Measurements from ENCODE around the gene KRTAP6-2. TPM values are rescaled to one million over a fixed set of nuclear protein-coding genes. Genes with fewer than 3 reads are reported as not detected.
A peak's percentile ranks its signal among the peaks of the same experiment; 100 is the strongest.

The KRTAP6-2 gene, protein sequence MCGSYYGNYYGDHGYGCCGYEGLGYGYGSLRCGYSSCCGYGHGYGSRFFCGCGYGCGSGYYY
- total RNA-seq (2014; rRNA removed; shearing (Covaris generic)): not detected in 2 replicates

DNA sequence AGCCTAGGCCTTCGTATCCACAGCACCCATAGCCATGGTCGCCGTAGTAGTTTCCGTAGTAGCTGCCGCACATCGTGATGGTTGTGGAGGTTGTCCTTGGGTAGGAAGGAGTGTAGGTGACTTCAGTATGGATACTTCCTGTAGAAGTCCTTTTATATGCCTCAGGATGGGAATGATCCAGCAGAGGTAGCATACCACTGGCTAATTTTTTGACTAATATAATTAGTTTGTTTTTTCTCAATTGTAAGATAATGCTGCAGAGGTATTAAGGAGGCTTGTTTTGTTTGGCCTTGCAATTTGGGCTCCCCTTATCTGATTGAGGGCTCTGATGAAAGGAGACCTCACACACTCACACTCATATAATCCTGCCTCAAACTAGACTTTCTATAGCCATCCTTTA, at the start of gene KRTAP6-2:
TSS of gene KRTAP6-2 (minus strand) at position 101 of the 400 bp plus-strand sequence. CDS start at position 73, 28 bp downstream.
- no peak for DNase-seq (ENCODE audit: low spot score)

DNA sequence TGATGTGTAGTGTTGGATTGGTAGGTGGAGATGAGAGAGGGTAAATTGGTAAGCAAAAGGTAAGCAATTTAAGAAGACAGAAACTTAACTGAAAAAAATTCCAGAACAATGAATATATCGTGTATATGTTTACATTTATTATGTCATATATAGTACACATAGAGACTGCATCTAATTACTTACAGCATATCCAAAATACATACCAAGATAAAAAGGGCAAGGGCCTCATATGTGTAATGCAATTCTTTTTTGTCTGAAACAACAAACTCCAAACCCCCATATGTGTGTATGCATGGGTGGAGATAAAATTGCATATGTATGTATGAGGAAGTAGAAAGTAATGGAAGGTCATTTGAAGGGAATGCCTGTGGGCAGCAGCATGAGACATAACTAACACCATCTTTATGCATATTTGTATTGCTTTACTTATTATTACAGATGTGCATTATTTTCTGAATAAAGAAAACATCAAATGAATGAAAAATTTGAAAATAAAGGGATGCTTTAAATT, 48.3 kb upstream of the KRTAP6-2 start:
- no peak for DNase-seq (ENCODE audit: low spot score)

- DNase-seq (ENCODE audit: low spot score): no peak
Measured at GRCh38 chr21:30642564-30642963, 43.9 kb upstream of the KRTAP6-2 start, which contains the start of gene KRTAP20-3. TSS of gene KRTAP20-3 (plus strand) at chr21:30642864.

DNA sequence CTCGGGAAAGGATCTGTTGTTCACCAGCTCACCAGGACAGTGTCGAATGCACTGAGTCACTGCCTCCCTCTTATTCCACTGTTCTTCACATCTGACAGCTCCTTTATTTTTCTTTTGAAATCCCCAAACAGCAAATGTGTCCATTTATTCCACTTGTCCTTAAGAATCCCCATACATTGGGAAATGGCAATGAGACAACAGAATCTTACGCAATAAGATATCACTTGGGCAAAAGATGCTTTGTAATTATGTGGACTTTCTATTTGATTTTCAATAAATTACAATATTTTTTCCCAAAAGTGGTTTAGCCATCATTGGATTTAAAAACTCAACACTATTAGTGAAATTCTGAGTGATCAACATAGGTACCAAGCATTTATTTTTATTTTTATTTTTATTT, 40.0 kb upstream of the KRTAP6-2 start:
- no peak for DNase-seq (ENCODE audit: low spot score)

GRCh38 chr21:30634906-30635305, 36.2 kb upstream of the KRTAP6-2 start, which contains the start of gene KRTAP20-2:
TSS of gene KRTAP20-2 (plus strand) at chr21:30635206. CDS start at chr21:30635264, 58 bp downstream.
- no peak for DNase-seq (ENCODE audit: low spot score)

DNA sequence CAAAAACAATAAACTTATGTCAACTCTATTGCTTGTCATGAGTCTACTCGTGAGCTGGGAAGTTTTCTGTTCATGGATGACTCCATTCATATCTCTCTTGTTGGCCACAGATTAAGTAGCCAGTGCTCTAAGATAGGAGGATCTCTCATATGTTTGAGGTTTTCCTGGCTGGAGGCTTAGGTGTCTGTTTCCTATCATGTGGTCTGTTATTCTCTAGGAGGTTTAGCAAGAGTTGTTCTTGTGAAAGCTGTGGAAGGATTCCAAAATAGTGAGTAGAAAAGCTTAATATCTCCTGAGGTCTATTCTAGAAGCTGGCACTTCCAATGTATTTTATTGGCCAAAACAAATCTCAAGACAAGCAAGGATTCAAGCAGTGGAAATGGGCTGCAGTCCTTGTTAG, 30.5 kb upstream of the KRTAP6-2 start:
- no peak for DNase-seq (ENCODE audit: low spot score)

GRCh38 chr21:30628109-30628508, 29.4 kb upstream of the KRTAP6-2 start:
- no peak for DNase-seq (ENCODE audit: low spot score)

DNA sequence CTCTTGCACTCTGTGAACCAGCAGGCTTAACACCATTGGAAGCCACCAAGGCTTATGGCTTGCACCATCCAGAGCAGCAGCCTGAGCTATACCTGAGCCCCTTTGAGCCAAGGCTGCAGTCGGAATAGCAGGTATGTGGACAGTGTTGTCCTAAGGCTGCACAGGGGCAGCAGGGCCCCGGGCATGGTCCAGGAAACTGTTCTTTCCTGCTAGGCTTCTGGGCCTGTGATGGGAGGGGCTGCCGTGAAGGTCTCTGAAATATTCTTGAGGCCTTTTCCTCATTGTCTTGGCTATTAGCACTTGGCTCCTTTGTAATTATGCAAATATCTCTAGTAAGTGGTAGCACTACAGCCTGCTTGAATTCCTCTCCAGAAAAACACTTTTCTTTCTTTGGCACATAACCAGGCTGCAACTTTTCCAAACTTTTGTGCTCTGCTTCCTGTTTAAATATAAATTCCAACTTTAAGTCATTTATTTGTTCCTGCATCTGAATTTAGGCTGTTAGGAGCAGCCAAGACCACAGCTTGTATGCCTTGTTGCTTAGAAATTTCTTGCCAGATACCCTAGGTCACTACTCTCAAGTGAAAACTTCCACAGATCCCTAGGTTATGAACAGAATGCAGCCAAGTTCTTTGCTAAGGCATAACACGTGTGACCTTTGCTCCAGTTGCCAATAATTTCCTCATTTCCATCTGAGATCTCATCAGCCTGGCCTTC, 26.9 kb upstream of the KRTAP6-2 start:
- DNase-seq (ENCODE audit: low spot score): no peak

DNA sequence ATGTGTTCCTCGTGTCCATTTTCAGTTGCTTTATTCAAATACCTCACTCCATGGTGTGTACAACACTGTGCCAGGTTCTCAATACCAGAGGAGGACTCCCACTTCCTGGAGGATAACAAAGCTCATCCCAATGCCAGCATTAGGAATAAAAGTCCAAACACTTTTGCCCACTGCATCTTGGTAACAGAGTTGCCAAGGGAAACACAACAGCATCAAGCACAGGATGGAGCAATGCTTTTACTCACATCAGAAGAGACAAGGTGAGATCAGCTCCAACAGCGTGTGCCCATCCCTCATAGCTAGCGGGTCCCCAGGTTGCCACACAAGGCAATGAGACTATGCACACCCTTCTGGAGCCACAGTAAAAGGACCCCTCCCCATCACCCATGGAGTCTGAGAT, 24.7 kb upstream of the KRTAP6-2 start:
- no peak for DNase-seq (ENCODE audit: low spot score)

GRCh38 chr21:30620522-30620921, 21.8 kb upstream of the KRTAP6-2 start, which contains the start of gene KRTAP20-4:
TSS of gene KRTAP20-4 (plus strand) at chr21:30620627.
- no peak for DNase-seq (ENCODE audit: low spot score)

DNA sequence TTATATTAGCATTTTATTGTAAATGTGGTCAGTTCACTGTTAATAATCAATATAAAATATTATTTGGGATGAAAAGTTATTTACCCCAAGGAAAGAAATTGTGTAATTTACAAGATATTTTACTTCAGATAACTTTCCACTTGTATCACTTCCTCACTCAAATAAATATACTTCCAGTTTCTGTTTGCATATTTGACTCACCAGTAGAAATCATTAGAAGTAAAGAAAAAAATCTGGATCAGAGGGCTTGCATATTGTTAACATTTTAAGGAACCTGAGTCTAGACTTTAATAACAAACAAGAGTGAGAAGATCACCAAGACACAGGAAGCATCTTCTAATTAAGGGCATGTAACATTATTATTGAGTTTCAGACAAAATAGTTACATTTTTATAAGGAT, 21.4 kb upstream of the KRTAP6-2 start:
- DNase-seq (ENCODE audit: low spot score): no peak

DNA sequence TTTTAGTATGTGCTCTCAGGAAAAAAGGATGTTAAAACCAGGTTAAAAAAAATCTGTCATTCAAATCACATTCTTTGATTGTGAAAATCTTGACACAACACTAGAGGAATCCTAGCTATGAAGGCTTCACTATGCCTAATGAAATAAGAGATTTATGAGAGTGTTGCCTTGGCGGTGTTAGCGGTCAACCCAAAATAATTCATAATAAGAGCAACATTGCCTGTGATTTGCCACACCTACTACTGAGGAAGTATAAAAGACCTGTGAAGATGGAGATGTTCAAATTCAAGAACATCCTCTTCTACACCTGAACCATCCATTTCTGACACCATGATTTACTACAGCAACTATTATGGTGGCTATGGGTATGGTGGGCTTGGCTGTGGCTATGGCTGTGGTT, 17.4 kb upstream of the KRTAP6-2 start, which contains the start of gene KRTAP20-1:
TSS of gene KRTAP20-1 (plus strand) at position 301 of the 400 bp plus-strand sequence. CDS start at position 331, 30 bp downstream.
- DNase-seq (ENCODE audit: low spot score): no peak

DNA sequence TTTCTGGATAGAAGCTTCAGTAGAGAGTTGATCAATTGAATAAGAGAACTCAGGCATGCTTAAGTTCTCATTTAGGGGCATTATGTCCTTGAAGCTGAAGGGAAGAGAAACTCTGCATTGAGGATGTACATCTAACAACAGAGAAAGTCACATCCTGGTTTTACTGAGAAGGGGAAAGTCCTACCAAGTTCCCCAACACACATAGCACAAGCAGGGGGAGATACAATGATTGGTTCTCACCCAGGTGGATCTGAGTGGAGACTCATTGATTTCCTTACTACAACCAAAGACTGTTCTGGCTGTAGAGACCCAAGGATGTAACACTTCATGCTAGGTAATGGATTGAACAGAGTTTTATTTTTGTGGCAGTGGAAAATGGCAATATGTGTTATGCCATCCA, 16.5 kb upstream of the KRTAP6-2 start:
- DNase-seq (ENCODE audit: low spot score): no peak

DNA sequence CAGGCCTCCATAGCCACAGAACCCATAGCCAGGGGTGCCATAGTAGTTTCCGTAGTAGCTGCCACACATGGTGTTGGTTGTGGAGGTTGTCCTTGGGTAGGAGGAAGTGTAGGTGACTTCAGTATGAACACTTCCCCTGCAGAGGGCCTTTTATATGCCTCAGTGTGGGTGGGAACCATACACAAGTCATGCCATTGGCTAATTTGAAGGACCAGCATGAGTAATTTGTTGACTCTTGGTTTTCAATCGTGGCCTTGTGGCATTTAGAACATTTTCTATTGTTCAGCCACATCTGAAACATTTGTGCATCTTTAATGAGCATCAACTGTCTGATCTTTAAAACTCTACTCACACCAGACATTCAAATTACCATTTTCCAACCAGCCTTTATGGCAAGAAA, 15.1 kb upstream of the KRTAP6-2 start, which contains the start of gene KRTAP6-1:
TSS of gene KRTAP6-1 (minus strand) at position 95 of the 400 bp plus-strand sequence. CDS start at position 69, 26 bp downstream.
- no peak for DNase-seq (ENCODE audit: low spot score)

GRCh38 chr21:30612132-30612531, 13.4 kb upstream of the KRTAP6-2 start:
- DNase-seq (ENCODE audit: low spot score): no peak

DNA sequence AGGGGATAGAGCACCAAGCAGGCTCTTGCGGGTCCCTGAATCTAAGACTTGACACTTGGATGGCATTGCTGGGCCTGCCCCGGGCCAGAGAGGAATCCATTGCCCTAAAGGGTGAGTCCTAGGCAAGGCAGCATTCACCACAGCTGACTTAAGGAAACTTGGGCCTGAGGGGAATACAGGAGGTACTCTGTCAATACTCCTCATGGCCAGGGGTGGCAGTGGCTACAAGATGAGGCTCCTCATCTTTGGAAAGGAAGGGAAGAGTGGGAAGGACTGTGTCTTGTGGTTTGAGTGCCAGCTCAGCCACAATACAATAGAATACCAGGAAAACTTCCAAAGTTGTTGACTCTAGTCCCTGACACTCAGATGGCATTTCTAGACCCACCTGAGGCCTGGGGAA, 7.3 kb upstream of the KRTAP6-2 start:
- DNase-seq (ENCODE audit: low spot score): peak; percentile 1

DNA sequence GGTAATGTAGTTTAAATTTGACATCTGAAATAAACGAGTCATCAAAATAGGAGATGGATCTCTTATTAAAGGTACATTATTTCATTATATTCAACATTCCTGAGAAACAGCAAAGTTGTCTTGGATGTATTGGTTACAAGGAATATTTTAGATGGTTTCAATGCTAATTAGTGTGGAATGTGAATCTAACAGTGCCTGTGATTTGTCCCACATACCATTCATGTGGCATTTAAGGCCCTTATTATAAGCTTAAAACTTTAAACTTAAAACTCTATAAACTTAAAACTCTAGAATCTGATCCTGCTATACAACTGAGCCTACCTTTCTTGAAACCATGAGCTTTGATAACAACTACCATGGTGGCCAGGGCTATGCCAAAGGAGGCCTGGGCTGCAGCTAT, 2.1 kb upstream of the KRTAP6-2 start, which contains the start of gene KRTAP22-1:
TSS of gene KRTAP22-1 (plus strand) at position 301 of the 400 bp plus-strand sequence.
- no peak for DNase-seq (ENCODE audit: low spot score)

GRCh38 chr21:30592140-30592539, 6.6 kb downstream of the KRTAP6-2 start, which contains the start of gene KRTAP6-3:
TSS of gene KRTAP6-3 (plus strand) at chr21:30592440. CDS start at chr21:30592446, 6 bp downstream.
- no peak for DNase-seq (ENCODE audit: low spot score)

GRCh38 chr21:30590297-30590696, 8.4 kb downstream of the KRTAP6-2 start, which contains the start of gene KRTAP22-2:
TSS of gene KRTAP22-2 (minus strand) at chr21:30590397.
- DNase-seq (ENCODE audit: low spot score): no peak

DNA sequence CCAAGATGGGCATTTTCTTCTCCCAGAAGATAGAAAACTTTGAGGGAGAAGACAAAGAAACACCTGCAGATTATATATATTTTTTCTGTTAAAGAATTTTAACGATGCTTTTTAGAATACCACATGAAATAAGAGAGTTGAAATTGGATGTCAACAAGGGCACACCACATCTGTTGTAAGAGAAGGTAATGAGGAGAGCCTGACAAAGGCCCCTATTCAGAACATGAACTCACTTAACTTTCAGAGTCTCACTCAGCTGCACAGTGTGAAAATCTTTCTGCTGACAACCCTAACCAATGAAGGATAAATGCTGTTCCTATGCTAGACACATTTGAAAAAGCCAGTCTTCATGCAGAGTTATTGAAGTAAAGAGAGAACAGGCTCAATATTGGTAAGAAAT, 15.8 kb downstream of the KRTAP6-2 start:
- DNase-seq (ENCODE audit: low spot score): no peak

GRCh38 chr21:30580132-30580531, 18.6 kb downstream of the KRTAP6-2 start:
- no peak for DNase-seq (ENCODE audit: low spot score)

DNA sequence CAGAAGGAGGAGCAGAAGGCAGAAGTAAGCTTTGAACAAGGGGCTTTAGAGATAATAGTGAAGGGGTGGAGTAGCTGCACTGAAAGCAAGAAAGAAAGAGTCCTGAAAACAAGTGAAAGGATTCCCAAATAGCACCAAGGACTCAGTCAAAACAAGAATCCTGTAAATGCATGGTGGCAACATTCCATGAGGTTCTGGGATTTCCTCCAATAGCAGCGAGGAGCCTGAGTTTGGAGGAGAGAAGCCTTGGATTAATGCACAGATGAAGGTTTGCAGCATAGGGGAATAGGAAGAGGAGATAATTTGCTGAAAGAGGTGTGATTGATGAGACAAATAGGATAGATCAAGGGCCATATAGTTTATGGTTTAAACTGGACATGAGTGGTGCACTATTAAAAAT, 19.4 kb downstream of the KRTAP6-2 start:
- DNase-seq (ENCODE audit: low spot score): no peak

Measured in HT-29 (cell line).